ENCODE measurements around the gene AMPH. TPM values are rescaled to one million over a fixed set of nuclear protein-coding genes. Genes with fewer than 3 reads are reported as not detected.

Gene AMPH
- total and polyA plus RNA-seq, 2 donors (not counting 1 experiment from before 2014, with no cell fraction given) = 2.4 to 3.6 TPM

GRCh38 chr7:38539477-38540081, 91.6 kb downstream of the AMPH start:
- Histone ChIP-seq H3K27me3 (ENCODE audit: control insufficient read depth, insufficient read depth, low read length) (no peaks in the 10 kb centered on the region), H3K4me3 (replicated peaks in 1 of 4; ENCODE audit: control extremely low read depth in 1 of 4, insufficient read depth in 1 of 4, low read depth in 3 of 4, low read length in 4 of 4) (no peak overlapping the region), H3K4me1 (ENCODE audit: control insufficient read depth, extremely low read depth, insufficient read depth, low read length) (no peaks in the 10 kb centered on the region), H3K79me2 (ENCODE audit: control insufficient read depth, insufficient read depth, low read length) (no peaks in the 10 kb centered on the region), H2AFZ (ENCODE audit: low read length) (no peak overlapping the region), H3K4me2 (ENCODE audit: extremely low read depth, insufficient read depth, low read length) (no peak overlapping the region), H3K27ac (ENCODE audit: insufficient read depth, low read length) (no peak overlapping the region), H3K9me3 (ENCODE audit: control insufficient read depth, insufficient read depth, low read depth, low read length) (no peaks in the 10 kb centered on the region), H3K36me3 (ENCODE audit: control insufficient read depth, insufficient read depth, low read length) (no peaks in the 10 kb centered on the region), H3K9ac (ENCODE audit: insufficient read depth, low read length) (no peak overlapping the region), H4K20me1 (ENCODE audit: control insufficient read depth, extremely low read depth, insufficient read depth, low read length) (no peaks in the 10 kb centered on the region)
- TF ChIP-seq CTCF (conservative IDR thresholded peaks at IDR 0.05 in 1 of 2, IDR thresholded peaks at IDR 0.05 in 1 of 2; ENCODE audit: low read depth in 1 of 2, low read length in 2 of 2) (no peak), EZH2 (IDR thresholded peaks at IDR 0.05; ENCODE audit: low read length, missing control alignments) (no peak)
- DNase-seq (ENCODE audit: low read depth in 2 of 2) = no peak

- no peaks in the 10 kb centered on the region for H4K20me1 ChIP-seq (ENCODE audit: control insufficient read depth, extremely low read depth, insufficient read depth, low read length)
- no peak overlapping the region for H3K4me2 ChIP-seq (ENCODE audit: extremely low read depth, insufficient read depth, low read length)
- no peak overlapping the region for H2AFZ ChIP-seq (ENCODE audit: low read length)
- H3K9me3 ChIP-seq (ENCODE audit: control insufficient read depth, insufficient read depth, low read depth, low read length) = no peaks in the 10 kb centered on the region
- DNase-seq (ENCODE audit: low read depth in 2 of 2) = no peak
- TF ChIP-seq CTCF (conservative IDR thresholded peaks at IDR 0.05 in 1 of 2, IDR thresholded peaks at IDR 0.05 in 1 of 2; ENCODE audit: low read depth in 1 of 2, low read length in 2 of 2) (no peak), EZH2 (IDR thresholded peaks at IDR 0.05; ENCODE audit: low read length, missing control alignments) (no peak)
- H3K4me3 ChIP-seq (replicated peaks in 1 of 4; ENCODE audit: control extremely low read depth in 1 of 4, insufficient read depth in 1 of 4, low read depth in 3 of 4, low read length in 4 of 4) = no peak overlapping the region
- no peaks in the 10 kb centered on the region for H3K27me3 ChIP-seq (ENCODE audit: control insufficient read depth, insufficient read depth, low read length)
- H3K9ac ChIP-seq (ENCODE audit: insufficient read depth, low read length) = no peak overlapping the region
- no peaks in the 10 kb centered on the region for H3K36me3 ChIP-seq (ENCODE audit: control insufficient read depth, insufficient read depth, low read length)
- no peaks in the 10 kb centered on the region for H3K4me1 ChIP-seq (ENCODE audit: control insufficient read depth, extremely low read depth, insufficient read depth, low read length)
- H3K79me2 ChIP-seq (ENCODE audit: control insufficient read depth, insufficient read depth, low read length) = no peaks in the 10 kb centered on the region
- no peak overlapping the region for H3K27ac ChIP-seq (ENCODE audit: insufficient read depth, low read length)
Observed at GRCh38 chr7:38535073-38535472, 96.1 kb downstream of the AMPH start.

- peak in 1 of 2 donors; percentile 6 for DNase-seq (ENCODE audit: low read depth in 2 of 2)
- no peaks in the 10 kb centered on the region for H3K4me1 ChIP-seq (ENCODE audit: control insufficient read depth, extremely low read depth, insufficient read depth, low read length)
- H3K27ac ChIP-seq (ENCODE audit: insufficient read depth, low read length) = no peak overlapping the region
- H2AFZ ChIP-seq (ENCODE audit: low read length) = no peak overlapping the region
- H3K79me2 ChIP-seq (ENCODE audit: control insufficient read depth, insufficient read depth, low read length) = no peaks in the 10 kb centered on the region
- no peaks in the 10 kb centered on the region for H3K9me3 ChIP-seq (ENCODE audit: control insufficient read depth, insufficient read depth, low read depth, low read length)
- H4K20me1 ChIP-seq (ENCODE audit: control insufficient read depth, extremely low read depth, insufficient read depth, low read length) = no peaks in the 10 kb centered on the region
- H3K9ac ChIP-seq (ENCODE audit: insufficient read depth, low read length) = no peak overlapping the region
- H3K4me3 ChIP-seq (replicated peaks in 1 of 4; ENCODE audit: control extremely low read depth in 1 of 4, insufficient read depth in 1 of 4, low read depth in 3 of 4, low read length in 4 of 4) = no peak overlapping the region
- no peaks in the 10 kb centered on the region for H3K27me3 ChIP-seq (ENCODE audit: control insufficient read depth, insufficient read depth, low read length)
- H3K4me2 ChIP-seq (ENCODE audit: extremely low read depth, insufficient read depth, low read length) = no peak overlapping the region
- TF ChIP-seq CTCF (conservative IDR thresholded peaks at IDR 0.05 in 1 of 2, IDR thresholded peaks at IDR 0.05 in 1 of 2; ENCODE audit: low read depth in 1 of 2, low read length in 2 of 2) = no peak
- TF ChIP-seq EZH2 (IDR thresholded peaks at IDR 0.05; ENCODE audit: low read length, missing control alignments) = no peak
- no peaks in the 10 kb centered on the region for H3K36me3 ChIP-seq (ENCODE audit: control insufficient read depth, insufficient read depth, low read length)
Observed at GRCh38 chr7:38525857-38526256, 105.3 kb downstream of the AMPH start.
